Colonic mucosa (tissue), 4 donors: ENCODE measurements around the gene DIAPH3. TPM values are rescaled to one million over a fixed set of nuclear protein-coding genes. Genes with fewer than 3 reads are reported as not detected.

Source experiments
- DNase-seq: peaks from one replicate; pipeline ENCODE4 v3.0.0-alpha.2; 2020
- H3K27ac ChIP-seq: fragments of 200-600 bp; one replicate; pipeline ENCODE4 v1.8.0; 2021
- H3K27me3 ChIP-seq: fragments of 200-600 bp; one replicate; pipeline ENCODE4 v1.8.0; 2021
- H3K36me3 ChIP-seq: fragments of 200-600 bp; one replicate; pipeline ENCODE4 v1.8.0; 2021
- H3K4me1 ChIP-seq: fragments of 200-600 bp; one replicate; pipeline ENCODE4 v1.8.0; 2021; ENCODE audit warnings: mild to moderate bottlenecking
- H3K4me3 ChIP-seq: fragments of 200-600 bp; one replicate; pipeline ENCODE4 v1.8.0; 2021
- H3K9ac ChIP-seq, 2 donors: one replicate each; pipeline ENCODE4 v1.7.0; 2013; ENCODE audit warnings: control low read depth in 2 of 2, low read depth in 2 of 2, low read length in 2 of 2
- H3K9me3 ChIP-seq: fragments of 200-600 bp; one replicate; pipeline ENCODE4 v1.8.0; 2021
- CTCF ChIP-seq: fragments of 200-600 bp; IDR thresholded peaks from one replicate; pipeline ENCODE4 v1.8.0; 2022; ENCODE audit warnings: antibody characterized with exemption, mild to moderate bottlenecking
- intact Hi-C: fragments of 100-400 bp; cut with DNase I; formaldehyde crosslinking; loops from one replicate; pipeline ENCODE4 v1.14.1; 2022
- total RNA-seq, 2 donors: library from RNA; stranded (reverse); fragmentation: NEBNext Ultra II Directional in 1 of 2; extraction: Animal tissue kit (Norgen Biotek cat#: 25700) in 1 of 2; gene quantifications; one replicate each; pipeline ENCODE4 v1.2.1, GENCODE V29; 2021
- donor health status: healthy.
- donor health status: DM: no; HTN: no; CAD: no.
- donor health status: DM: no; HTN: no; CAD: no.

DIAPH3 gene
- total RNA-seq, 2 donors from 2014 or later, result 5.1 to 14.5 TPM

DNA sequence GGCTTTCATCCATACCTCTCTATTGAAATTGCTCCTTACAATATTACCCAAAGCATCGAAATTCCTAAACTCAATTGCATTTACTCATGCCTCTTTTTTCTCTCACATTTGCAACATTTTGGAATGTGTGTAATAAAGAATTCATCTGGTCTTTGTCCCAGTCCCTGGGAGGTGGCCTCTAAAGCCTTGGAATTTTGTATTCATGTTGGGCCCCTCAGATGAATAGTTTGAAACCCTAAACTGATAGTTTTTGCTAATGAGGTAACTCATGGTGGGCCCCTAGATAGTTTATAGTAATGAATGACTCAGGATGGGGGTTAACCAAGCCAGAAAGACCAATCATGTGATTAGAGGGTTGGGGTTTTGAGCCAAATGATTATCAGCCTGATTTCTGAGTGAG is 490.4 kb downstream of the DIAPH3 start:
- DNase-seq, result no peak
- Histone ChIP-seq H3K9me3 (no peaks in the 10 kb centered on the region), H3K4me3 (no peak overlapping the region), H3K9ac (no peak overlapping the region), H3K4me1 (no peaks in the 10 kb centered on the region), H3K27ac (no peak overlapping the region), H3K36me3 (no peaks in the 10 kb centered on the region), H3K27me3 (no peaks in the 10 kb centered on the region)
- intact Hi-C loops, result no loop called here
- no peak for TF ChIP-seq CTCF

DNA sequence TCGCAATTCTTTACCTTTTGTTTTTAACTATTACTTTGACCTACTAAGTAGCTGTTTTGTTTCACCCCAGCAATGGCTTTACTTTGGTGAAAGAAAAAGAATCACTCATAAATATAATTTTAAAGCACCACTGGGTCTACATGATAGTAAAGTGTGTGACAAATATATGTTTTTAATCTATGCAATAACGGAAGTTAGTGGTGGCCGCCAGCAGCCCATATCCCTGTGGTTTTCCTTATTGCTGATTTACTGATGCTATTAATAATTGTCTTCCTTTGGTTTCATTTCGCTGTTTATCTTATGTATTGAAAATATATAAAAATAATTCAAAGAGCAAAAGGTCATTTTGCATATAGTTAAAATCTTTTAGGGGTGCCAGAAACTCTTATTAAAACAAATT is 491.3 kb downstream of the DIAPH3 start:
- intact Hi-C loops, result no loop called here
- no peak for TF ChIP-seq CTCF
- H3K9me3 ChIP-seq, result no peaks in the 10 kb centered on the region

GRCh38 chr13:59671881-59672280 is 491.8 kb downstream of the DIAPH3 start:
- no peaks in the 10 kb centered on the region for H3K4me1 ChIP-seq
- no peak overlapping the region for H3K4me3 ChIP-seq
- H3K9ac ChIP-seq, result no peak overlapping the region
- H3K27me3 ChIP-seq, result no peaks in the 10 kb centered on the region
- H3K9me3 ChIP-seq, result no peaks in the 10 kb centered on the region
- no peaks in the 10 kb centered on the region for H3K36me3 ChIP-seq
- no peak for DNase-seq
- no peak overlapping the region for H3K27ac ChIP-seq
- intact Hi-C loops, result no loop called here
- TF ChIP-seq CTCF, result no peak

More for the DNA sequence above, 491.3 kb downstream of the DIAPH3 start:
- no peaks in the 10 kb centered on the region for H3K36me3 ChIP-seq
- H3K27me3 ChIP-seq, result no peaks in the 10 kb centered on the region
- H3K4me3 ChIP-seq, result no peak overlapping the region
- no peak overlapping the region for H3K9ac ChIP-seq
- no peaks in the 10 kb centered on the region for H3K4me1 ChIP-seq
- H3K27ac ChIP-seq, result no peak overlapping the region
- DNase-seq, result no peak

DNA sequence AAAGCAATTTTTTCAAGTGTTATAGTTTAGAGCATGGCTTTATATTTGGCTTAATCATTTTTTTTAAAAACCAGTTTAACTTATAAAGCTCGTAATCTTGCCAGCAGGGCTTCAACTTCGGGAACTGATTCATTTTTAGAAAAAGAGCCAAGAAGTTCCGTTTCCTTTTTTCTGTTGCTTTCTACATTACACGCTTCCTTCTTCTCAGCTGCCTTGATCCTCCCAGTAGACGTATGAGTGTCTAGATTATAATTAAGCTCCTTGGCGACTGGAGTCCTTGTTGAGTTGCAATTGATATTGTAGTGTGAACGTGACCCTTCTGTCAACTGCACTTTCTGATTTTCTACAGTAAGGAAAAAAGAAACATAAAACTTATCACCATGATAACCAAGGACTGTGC is 497.2 kb downstream of the DIAPH3 start:
- Histone ChIP-seq H3K27ac (no peak overlapping the region), H3K9me3 (no peaks in the 10 kb centered on the region), H3K36me3 (no peaks in the 10 kb centered on the region), H3K9ac (no peak overlapping the region), H3K27me3 (no peaks in the 10 kb centered on the region), H3K4me1 (no peaks in the 10 kb centered on the region), H3K4me3 (no peak overlapping the region)
- no peak for TF ChIP-seq CTCF
- DNase-seq, result no peak
- intact Hi-C loops, result no loop called here

DNA sequence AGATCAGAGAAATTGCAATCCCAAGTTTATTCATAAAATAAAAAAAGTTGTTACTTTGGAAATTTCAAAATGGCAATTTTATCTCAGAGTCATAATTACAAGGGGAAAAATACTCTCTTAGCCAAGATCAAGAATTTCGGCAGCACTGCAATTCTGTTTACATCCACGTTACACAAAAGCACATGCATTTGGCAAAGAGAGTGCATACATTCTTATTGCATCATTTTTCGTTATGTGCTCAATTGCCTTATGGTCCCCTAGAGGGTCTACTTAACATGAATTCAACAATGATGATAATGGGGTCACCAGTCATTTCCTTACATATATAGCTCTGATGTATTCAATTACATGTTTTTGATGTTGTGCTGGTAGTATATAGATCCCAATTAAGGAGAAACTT is 498.0 kb downstream of the DIAPH3 start:
- Histone ChIP-seq H3K9ac (no peak overlapping the region), H3K36me3 (no peaks in the 10 kb centered on the region), H3K4me1 (no peaks in the 10 kb centered on the region), H3K9me3 (no peaks in the 10 kb centered on the region), H3K27me3 (no peaks in the 10 kb centered on the region), H3K4me3 (no peak overlapping the region), H3K27ac (no peak overlapping the region)
- intact Hi-C loops, result no loop called here
- no peak for TF ChIP-seq CTCF
- DNase-seq, result no peak

DNA sequence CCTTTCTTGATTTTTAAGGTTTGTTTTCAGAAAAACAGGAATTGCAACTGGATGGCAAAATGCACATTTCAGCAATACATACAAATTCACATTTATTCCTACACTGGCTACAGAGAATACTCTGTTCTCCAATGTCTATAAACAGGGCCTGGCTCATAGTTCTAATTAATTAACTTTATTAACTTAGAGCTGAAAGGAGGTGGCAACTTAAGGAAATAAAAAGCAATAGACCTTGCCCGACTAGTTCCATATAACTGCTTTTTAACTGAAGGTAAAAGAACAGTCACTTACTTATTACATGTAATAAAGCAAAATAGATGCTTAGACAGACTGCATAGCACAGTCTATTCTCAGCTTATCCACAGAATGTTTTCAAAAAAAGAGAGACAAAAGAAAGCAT is 498.5 kb downstream of the DIAPH3 start:
- no peak for TF ChIP-seq CTCF
- intact Hi-C loops, result no loop called here
- DNase-seq, result no peak
- Histone ChIP-seq H3K36me3 (no peaks in the 10 kb centered on the region), H3K4me1 (no peaks in the 10 kb centered on the region), H3K27me3 (no peaks in the 10 kb centered on the region), H3K9ac (no peak overlapping the region), H3K4me3 (no peak overlapping the region), H3K9me3 (no peaks in the 10 kb centered on the region), H3K27ac (no peak overlapping the region)
